GM19397 (cell line): Measurements from ENCODE around the gene SGMS1.
A peak's percentile ranks its signal among the peaks of the same experiment; 100 is the strongest.
"Not testable (repeated sequence)": the region's sequence is repeated elsewhere in the genome, so short reads cannot be mapped to it uniquely, and the experiment has no call there.

Experiments
- ATAC-seq: cut with Tn5 transposase; IDR thresholded peaks from one replicate; pipeline ENCODE4 v1.9.1; 2021; ENCODE audit warnings: mild to moderate bottlenecking, moderate library complexity; ENCODE audit not compliant: unreplicated experiment

SGMS1 gene

DNA sequence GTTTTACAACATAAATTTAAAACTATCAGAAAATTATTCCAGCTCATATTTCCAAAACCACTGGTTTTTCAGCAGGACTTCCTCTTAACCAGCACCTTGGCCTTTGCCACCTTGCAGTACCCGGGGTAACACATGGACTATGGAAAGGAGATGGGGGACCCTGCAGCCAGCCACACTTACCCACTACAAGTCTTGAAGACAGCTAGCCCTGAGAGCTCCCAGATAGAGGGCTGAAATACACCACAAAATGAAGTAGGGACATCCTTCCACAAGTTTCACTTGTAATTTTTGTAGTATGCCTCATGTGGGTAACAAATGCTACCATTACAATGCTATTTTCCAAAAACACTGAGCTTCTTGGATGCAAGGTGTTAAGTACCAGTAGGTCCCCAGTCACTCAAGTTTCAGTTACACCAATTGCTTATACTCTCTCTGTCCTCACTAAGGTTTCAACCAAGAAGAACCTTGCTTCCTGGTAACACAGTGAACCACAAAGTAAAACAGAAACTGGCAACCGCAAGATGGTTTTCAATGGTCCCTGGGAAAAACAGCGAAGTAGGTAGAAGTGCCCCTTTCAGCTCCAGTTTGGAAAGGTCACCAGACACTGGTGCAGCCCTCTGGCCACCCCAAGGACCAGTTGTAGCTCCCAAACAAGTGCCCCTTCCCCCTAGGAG is 110.9 kb downstream of the SGMS1 start:
- ATAC-seq, result peak; percentile 30

DNA sequence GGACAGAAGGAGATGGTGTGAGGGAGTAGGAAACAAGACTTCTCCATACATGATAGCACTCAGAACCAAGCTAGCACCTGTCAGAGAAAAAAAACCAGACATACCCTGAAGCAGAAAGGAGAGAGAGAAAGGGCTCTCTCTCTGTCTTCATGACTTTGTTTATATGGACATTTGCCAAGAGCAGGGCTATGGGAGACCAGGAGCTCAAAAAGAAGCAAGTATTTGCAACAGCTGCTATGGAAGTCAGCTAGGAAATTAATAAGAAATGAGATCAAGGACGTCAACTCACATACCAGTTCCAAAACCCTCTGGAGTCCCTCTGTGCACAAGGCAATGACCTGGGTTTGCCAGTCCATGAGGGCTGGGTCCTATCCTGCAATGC is 111.6 kb downstream of the SGMS1 start:
- no peak for ATAC-seq

DNA sequence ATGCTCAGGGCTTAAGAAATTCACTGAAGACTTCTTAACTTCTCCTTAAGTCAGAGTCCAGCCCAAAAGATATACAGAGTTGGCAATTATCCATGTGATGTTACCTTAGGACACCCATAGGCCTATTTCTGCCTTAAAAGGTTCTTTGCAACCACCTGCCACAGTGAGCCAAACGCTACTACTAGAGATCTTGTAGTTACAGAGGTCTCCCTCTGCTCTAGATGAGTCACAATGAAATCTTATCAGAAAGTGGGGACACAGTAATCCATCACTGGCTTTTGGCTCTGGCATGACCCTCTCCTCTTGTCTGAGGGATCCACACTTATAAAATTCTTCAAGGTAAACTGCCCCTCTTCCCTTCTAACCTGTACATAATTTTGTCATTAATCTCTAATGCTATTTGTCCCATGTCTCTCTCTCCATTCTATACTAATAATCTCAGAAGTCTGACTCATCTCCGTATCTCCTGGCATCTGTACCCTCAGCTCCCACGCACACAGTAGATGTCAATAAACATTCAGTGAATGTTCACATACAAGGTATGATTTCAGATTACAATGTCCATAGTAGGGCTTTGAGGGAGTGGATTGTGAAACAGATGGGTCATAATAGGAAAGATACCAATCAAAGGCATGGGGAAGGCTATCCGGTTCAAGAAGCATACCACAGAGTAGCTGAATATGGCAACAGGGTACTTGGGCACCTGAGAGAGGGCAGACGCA is 112.1 kb downstream of the SGMS1 start:
- ATAC-seq, result peak; percentile 24

DNA sequence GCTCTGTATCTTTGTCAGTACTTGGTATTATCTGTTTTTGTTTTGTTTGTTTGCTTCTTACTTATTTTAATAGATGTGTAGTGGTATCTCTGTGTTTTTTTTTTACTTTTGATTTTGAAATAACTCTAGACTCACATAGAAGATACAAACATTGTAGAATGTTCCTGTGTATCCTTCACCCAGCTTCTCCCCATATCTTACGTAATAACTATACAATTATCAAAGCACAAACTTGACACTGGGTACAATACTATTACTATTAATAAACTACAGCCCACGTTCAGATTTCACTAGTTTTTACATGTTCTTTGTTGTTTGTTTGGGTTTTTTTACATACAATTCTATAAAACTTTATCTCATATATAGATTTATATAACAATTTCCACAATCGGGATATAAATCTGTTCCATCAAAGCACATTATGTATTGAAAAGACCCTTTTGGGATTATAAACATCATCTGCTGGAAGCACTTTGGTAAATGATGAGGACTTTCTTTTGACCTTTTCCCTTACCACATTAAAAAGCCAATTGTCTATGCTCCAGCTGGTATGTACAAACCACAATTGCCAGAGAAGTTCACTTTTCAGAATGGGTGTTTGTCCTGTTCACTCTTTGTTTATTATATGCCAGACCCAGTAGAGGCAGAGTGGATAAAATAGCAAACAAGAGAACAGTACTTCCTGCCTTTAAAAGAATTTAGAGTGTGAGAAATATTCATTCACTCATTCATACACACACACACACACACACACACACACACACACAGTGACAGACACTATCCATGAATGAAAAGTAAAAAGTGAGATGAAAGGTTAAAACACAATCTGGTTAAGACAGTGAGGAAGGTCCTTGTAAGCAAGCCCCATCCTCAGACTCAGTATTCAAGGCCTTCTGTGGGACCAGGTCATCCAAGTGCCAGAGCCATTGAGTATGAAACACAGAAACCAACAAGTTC is 113.0 kb downstream of the SGMS1 start:
- ATAC-seq, result no peak

DNA sequence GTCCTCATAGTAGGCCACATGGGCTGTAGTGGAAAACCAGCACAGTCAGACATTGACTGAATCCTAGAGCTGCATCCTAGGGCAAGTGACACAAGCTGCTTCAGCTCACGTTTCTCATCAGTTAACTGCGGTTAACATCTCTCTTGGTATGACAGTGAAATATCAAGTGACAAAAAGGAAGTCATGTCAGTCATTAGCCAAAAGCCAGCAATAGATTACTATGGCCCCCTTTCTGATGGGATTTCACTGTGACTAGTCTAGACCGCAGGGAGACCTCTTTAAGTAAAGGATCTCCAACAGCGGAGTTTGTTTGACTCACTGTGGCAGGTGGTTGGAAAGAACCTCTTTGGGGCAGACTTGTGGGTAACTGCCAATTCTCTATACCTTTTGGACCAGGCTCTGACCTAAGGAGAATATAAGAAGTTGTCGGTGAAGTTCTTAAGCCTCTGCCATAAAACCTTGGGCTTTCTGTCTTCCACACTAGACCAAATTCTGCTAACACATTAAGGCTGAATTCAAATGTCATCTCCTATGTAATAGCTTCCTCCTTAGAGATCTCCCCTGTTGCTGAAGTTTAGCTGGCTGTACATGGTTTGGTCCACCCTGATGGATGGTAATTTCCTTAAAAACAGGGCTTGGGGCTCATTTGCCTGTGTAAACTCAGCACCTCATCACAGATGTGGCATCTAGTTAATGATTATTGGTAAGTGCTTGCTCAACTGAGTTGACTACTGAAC is 115.3 kb downstream of the SGMS1 start:
- peak; percentile 64 for ATAC-seq

DNA sequence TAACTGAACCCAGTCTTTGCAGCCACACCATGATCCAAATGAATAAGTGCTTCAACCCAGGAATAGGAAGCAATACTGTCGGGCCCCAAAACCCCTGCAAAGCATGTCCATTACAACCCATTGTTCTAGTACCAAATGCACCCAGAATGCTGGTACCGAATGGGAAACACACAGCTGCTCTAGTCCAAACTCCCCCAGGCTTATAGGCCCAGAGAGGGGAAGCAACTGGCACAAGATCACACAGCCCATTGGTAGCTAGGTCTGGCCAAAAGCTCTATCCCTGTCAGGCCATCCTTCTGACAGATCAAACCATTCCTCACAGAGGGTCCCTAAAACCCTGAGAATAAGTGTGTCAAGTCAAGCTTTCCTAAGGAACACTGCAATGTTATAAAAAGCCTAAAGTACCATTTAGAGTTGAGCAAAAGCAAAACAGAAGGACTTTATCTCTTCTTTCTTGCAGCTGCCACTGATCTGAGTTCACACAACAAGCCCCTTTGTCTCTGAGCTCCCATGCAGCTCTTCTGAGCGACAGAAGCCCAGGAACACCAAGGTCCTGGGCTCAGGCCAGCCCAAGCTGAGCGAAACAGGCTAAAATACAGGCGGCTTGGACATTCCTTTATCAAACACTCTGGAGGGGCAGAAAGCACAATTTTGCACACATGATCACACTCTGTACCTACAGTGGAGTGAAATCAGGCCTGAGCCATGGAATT is 116.7 kb downstream of the SGMS1 start:
- no peak for ATAC-seq

DNA sequence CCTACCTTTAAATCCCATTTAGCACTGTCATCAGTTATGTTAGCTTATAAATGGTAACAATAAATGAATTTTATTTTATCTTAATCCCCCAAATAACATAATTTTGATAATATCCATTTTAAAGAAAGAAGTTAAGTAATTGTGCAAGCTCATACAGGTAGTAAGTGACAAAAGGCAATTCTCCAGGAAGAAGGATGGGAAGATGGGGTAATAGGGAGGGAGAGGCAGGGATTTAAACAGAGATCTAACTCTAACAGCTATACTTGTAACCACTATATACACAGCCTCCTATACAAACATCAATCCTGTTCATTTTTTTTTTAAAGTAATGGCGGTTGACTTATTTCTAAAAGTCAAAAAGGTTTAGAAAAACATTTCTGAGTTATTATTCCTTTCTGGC is 119.4 kb downstream of the SGMS1 start:
- no peak for ATAC-seq

DNA sequence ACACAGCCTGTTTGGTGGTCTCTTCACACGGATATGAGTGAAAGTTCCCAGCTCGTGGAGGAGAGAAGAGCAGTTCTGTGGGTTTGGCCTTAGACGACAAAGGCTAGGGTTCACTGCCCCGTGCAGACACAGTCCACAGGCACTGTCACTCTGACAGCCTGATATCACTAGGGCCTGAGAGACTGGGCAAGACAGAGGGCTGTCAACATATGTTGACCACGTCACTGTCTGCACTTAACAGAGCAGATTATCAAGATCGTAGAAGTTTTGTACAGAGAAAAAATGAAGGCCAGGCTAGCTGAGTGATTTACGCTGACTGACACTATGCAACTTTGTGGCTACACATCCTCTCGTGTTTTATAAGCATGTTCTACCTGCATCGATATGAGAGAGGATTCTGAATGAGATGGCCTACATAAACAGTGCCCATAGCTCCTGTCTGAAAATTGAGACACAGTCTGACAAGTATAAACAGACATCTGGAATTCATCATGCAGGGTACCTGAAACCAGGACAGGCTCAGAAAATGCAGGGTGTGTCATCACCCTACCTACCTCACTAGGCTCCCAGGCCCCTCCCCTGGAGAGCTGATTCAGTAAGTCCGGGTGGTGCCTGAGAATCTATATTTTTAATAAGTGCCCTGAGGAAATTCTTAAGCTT is 120.0 kb downstream of the SGMS1 start:
- ATAC-seq, result no peak

DNA sequence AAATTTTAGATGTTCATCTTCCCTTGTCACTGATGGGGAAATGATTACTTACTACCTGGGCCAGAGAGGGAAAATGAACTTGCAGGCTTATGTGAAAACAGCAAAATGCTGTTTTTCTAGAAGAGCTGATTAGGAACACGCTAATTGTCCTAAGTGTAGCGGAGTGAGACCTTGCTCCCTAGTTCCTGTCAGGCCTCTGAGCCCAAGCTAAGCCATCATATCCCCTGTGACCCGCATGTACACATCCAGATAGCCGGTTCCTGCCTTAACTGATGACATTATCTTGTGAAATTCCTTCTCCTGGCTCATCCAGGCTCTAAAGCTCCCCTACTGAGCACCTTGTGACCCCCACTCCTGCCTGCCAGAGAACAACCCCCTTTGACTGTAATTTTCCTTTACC is 120.6 kb downstream of the SGMS1 start:
- ATAC-seq, result not testable (repeated sequence)

DNA sequence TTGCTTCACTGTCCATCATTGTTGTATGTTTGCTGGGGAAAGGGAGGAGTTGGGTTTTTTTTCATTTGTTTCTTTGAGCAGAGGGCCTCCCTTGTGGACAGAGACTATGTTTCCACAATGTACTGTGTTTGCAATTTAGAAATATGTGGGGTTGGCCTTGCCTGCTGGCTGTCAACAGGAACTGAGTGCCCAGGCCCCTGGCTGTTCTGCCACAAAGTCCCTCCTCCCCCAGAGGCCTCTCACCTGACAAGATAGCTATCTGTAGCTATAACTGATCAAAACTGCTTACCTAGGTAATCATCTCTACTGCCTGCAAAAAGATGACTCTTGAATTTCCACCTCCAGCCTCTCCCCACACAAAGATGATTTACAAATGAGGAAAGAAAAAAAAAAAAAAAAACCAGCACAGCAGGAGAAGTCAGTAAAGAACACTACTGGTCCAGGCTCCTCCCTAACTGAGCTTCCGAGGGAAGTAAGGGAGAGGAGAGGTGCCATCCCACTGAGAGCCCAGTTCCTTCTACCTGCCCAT is 121.8 kb downstream of the SGMS1 start:
- ATAC-seq, result peak; percentile 50

DNA sequence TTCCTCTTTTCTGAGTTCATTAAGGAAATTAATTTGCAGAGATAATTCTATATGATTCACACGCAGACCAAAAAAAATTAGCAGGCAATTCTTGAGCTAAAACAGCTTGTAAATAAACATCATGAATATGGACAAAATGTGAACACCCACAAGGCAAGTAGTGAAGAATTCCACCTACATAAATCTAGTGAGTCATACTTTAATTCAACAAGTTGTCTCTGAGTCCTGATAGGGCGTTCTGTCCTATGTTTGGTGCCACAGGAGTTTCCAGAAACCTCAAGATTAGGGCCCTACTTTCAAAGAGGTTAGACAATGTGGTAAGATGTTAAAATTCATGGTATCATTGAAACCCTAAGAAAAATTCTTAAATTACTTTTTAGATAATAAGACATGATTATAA is 122.3 kb downstream of the SGMS1 start:
- no peak for ATAC-seq

DNA sequence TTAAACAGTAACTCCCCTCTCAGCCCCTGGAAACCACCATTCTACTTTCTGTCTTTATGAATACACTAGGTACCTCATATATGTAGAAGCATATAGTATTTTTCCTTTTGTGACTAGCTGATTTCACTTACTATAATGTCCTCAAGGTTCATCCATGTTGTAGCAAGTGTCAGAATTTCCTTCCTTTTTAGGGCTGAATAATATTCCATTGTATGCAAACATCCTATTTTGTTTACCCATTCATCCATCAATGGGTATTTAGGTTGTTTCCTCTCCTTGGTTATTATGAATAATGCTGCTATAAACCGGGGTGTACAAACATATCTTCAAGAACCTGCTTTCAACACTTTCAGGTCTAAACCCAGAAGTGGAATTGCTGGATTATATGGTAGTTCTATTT is 125.3 kb downstream of the SGMS1 start:
- ATAC-seq, result no peak

DNA sequence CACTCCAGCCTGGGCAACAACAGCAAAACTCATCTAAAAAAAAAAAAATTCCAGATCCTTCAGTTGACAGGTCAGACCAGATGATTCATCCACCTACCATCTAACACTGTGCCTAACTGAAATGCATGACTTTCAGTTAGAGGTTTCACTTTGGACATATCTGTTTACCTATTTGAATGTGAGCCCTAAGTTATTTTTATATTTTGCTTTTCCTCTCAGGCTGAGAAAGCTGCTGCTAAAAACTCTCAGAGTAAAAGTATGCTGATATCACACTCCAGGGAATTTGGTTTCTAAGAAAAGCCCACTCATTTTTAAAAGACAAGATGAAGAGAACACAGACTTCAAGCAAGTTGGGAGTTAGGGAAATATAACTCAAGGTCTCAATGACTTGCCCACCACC is 126.0 kb downstream of the SGMS1 start:
- peak; percentile 77 for ATAC-seq

DNA sequence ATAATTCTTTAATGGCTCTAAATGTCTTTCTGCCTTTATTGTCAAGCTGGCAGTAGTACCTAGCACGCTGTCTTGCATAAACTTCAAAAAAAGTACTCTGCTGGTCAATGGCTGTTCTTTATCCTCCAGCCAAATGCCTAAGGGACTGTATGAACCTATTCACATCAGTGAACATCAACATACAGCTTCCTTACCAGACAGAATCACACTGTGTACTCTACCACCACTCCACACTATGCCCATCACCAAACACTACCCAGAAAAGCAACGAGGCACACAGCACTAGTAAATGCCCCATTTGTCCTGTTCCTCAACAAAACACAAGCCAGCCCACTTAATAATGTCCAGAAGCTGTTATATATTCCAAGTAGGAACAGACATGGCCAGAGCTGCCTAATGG is 127.5 kb downstream of the SGMS1 start:
- ATAC-seq, result no peak

DNA sequence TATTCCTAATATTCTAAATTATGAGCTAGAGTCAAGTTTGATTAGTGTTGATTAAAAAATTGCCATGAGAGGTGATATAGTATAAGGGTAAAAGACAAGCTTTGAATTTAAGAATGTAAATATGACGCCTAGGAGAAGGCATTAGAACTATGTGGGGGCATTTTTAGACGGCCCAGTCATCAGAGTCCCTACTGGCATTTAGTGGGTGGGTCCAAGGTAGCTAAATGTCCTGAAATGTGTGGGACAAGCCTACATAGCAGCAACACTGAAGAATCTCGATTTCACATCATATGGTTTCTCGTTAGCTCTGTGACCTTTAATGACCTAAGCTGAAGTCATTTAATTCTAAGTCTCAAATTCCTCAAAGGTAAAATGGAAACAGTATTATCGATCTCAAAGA is 133.5 kb downstream of the SGMS1 start:
- no peak for ATAC-seq

DNA sequence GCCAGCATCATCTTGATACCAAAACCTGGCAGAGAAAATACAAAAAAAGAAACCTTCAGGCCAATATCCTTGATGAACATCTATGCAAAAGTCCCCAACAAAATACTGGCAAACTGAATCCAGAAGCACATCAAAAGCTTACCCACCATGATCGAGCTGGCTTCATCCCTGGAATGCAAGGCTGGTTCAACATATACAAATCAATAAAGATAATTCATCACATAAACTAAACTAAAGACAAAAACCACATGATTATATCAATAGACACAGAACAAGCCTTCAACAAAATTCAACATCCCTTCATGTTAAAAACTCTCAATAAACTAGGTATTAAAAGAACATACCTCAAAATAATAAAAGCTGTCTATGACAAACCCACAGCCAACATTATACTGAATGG is 139.2 kb downstream of the SGMS1 start:
- not testable (repeated sequence) for ATAC-seq

DNA sequence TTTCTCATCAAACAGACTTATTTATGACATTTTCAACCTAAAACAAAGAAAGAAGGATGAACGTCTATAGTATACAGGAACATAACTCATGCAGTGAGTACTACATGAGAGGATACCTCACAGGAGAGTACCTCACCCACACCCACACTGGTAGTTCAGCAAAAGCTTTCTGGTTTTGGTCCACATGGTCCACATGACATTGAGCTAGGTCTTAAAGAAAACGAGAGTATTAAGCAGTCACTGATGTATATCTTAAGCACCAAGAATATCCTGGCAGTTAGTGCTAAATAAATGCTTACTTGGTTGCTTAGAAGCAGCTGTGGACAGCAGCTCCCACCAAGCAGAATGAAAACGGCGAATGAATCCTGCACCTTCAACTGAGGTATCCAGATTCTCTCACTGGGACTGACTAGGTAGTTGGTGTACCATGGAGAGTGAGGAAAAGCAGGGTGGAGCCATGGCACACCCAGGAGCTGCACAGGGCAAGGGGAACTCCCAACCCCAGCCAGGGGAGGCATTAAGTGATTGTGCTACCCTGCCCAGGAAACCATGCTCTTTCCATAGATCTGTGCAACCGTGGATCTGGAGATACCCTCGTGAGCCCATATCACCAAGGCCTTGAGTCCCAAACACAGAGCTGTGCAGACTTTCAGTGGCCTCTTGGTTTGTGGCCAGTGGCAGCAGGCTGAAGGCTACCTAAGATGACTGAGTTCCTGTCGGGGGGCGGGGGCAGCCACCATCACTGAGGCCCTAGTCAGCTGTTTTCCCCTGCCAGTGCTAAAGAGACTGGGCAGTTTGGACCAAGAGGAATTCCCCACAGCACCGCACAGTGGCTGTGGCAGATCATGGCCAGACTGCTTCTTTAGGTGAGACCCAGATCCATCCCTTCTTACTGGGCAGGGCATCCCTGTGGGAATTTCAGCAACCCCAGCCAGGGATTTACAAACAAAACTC is 143.4 kb downstream of the SGMS1 start:
- no peak for ATAC-seq
